ENCODE results near the gene KRTAP10-6. TPM values are rescaled to one million over a fixed set of nuclear protein-coding genes. Genes with fewer than 3 reads are reported as not detected.
"Not testable (repeated sequence)": the region's sequence is repeated elsewhere in the genome, so short reads cannot be mapped to it uniquely, and the experiment has no call there.

KRTAP10-6 gene
- total RNA-seq, 1 experiment from 2014 or later, result not detected

DNA sequence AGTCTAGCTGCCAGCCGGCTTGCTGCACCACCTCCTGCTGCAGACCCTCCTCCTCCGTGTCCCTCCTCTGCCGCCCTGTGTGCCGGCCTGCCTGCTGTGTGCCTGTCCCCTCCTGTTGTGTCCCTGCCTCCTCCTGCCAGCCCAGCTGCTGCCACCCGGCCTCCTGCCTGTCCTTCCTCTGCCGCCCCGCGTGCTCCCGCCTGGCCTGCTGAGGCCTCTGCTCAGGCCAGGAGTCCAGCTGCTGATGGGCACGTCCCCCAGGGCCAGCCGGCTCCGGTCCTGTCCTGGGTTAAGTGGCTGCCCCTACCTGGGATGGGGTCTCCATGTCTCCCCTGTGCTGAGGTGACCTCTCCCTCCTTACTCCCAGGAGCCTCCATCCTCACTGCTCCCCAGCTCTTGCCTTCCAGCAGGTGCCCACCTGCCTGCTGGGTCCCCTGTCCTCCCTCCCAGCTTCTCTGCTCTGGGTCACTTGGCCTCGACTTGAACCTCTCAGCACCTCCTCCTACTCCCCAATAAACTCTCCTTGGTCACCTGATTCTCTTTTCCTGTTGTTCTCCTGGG, 20.4 kb upstream of the KRTAP10-6 start:
- ChIA-PET POLR2A (ENCODE audit: unreplicated experiment) (no interaction called here), CTCF (no interaction called here)
- Histone ChIP-seq H3K9me3 (ENCODE audit: low read length) (0 out of 2 replicates have a peak, but pooled peaks cover 3% of the 10 kb centered on the region), H3K4me3 (ENCODE audit: low read length) (no peak overlapping the region), H3K27me3 (ENCODE audit: low read length) (no peaks in the 10 kb centered on the region), H3K4me1 (ENCODE audit: insufficient read depth, low read length) (no peaks in the 10 kb centered on the region), H3F3A (ENCODE audit: low read length, unreplicated experiment) (no peaks in the 10 kb centered on the region), H3K27ac (ENCODE audit: low read length) (no peak overlapping the region), H4K20me1 (ENCODE audit: low read length) (no peaks in the 10 kb centered on the region), H3K9me2 (replicated peaks; ENCODE audit: low read length) (no peaks in the 10 kb centered on the region), H3K4me2 (ENCODE audit: low read length) (no peak overlapping the region), H3K79me2 (ENCODE audit: low read length) (no peaks in the 10 kb centered on the region), H3K36me3 (ENCODE audit: low read depth, low read length) (no peaks in the 10 kb centered on the region), H3K9ac (ENCODE audit: low read length) (no peak overlapping the region), H2AFZ (ENCODE audit: low read length) (no peak overlapping the region)
- DNase-seq (no peak), ATAC-seq (no peak)
- no TSS peak for BruUV-seq (replicated peaks)
- intact Hi-C loops (cut with micrococcal nuclease), result no loop called here
- TF ChIP-seq EZH2 (IDR thresholded peaks at IDR 0.05; ENCODE audit: low read length, unreplicated experiment) (no peak), EZH2phosphoT487 (IDR thresholded peaks at IDR 0.05; ENCODE audit: borderline replicate concordance, low read length) (no peak)
- TF ChIP-seq, protein P1, sequence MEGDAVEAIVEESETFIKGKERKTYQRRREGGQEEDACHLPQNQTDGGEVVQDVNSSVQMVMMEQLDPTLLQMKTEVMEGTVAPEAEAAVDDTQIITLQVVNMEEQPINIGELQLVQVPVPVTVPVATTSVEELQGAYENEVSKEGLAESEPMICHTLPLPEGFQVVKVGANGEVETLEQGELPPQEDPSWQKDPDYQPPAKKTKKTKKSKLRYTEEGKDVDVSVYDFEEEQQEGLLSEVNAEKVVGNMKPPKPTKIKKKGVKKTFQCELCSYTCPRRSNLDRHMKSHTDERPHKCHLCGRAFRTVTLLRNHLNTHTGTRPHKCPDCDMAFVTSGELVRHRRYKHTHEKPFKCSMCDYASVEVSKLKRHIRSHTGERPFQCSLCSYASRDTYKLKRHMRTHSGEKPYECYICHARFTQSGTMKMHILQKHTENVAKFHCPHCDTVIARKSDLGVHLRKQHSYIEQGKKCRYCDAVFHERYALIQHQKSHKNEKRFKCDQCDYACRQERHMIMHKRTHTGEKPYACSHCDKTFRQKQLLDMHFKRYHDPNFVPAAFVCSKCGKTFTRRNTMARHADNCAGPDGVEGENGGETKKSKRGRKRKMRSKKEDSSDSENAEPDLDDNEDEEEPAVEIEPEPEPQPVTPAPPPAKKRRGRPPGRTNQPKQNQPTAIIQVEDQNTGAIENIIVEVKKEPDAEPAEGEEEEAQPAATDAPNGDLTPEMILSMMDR (conservative IDR thresholded peaks at IDR 0.05; ENCODE audit: low read depth, low read length), result no peak

DNA sequence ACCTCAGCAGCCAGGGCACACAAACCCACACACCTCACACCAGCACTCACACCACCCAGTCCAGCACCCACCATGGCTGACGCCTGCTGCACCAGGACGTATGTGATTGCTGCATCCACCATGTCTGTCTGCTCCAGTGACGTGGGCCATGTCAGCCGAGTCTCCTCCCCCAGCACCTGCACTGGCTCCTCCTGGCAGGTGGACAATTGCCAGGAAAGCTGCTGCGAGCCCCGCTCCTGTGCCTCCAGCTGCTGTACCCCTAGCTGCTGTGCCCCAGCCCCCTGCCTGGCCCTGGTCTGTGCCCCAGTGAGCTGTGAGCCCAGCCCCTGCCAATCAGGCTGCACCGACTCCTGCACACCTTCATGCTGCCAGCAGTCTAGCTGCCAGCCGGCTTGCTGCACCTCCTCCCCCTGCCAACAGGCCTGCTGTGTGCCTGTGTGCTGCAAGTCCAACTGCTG, 19.8 kb upstream of the KRTAP10-6 start, which contains the start of gene KRTAP10-8:
TSS of gene KRTAP10-8 (plus strand) at position 51 of the 458 bp plus-strand sequence. CDS start at position 73, 22 bp downstream.
- Histone ChIP-seq H3K27ac (ENCODE audit: low read length) (no peak within 1 kb of the TSS), H3K4me3 (ENCODE audit: low read length) (no peak within 1 kb of the TSS), H3K9me2 (replicated peaks; ENCODE audit: low read length) (no peaks in the 10 kb centered on the region), H3K4me1 (ENCODE audit: insufficient read depth, low read length) (no peaks in the 10 kb centered on the region), H3K9me3 (ENCODE audit: low read length) (0 out of 2 replicates have a peak, but pooled peaks cover 3% of the 10 kb centered on the region), H2AFZ (ENCODE audit: low read length) (no peak within 1 kb of the TSS), H3K36me3 (ENCODE audit: low read depth, low read length) (no peaks in the 10 kb centered on the region), H3K79me2 (ENCODE audit: low read length) (no peaks in the 10 kb centered on the region), H3F3A (ENCODE audit: low read length, unreplicated experiment) (no peaks in the 10 kb centered on the region), H3K4me2 (ENCODE audit: low read length) (no peak within 1 kb of the TSS), H4K20me1 (ENCODE audit: low read length) (no peaks in the 10 kb centered on the region), H3K9ac (ENCODE audit: low read length) (no peak within 1 kb of the TSS), H3K27me3 (ENCODE audit: low read length) (no peaks in the 10 kb centered on the region)
- DNase-seq (no peak), ATAC-seq (no peak)
- TF ChIP-seq EZH2phosphoT487 (IDR thresholded peaks at IDR 0.05; ENCODE audit: borderline replicate concordance, low read length), result no peak
- TF ChIP-seq, protein P1 (conservative IDR thresholded peaks at IDR 0.05; ENCODE audit: low read depth, low read length), result no peak
- TF ChIP-seq EZH2 (IDR thresholded peaks at IDR 0.05; ENCODE audit: low read length, unreplicated experiment), result no peak
- ChIA-PET POLR2A (ENCODE audit: unreplicated experiment) (no interaction called here), CTCF (no interaction called here)
- intact Hi-C loops (cut with micrococcal nuclease), result no loop called here
- no TSS peak for BruUV-seq (replicated peaks)

DNA sequence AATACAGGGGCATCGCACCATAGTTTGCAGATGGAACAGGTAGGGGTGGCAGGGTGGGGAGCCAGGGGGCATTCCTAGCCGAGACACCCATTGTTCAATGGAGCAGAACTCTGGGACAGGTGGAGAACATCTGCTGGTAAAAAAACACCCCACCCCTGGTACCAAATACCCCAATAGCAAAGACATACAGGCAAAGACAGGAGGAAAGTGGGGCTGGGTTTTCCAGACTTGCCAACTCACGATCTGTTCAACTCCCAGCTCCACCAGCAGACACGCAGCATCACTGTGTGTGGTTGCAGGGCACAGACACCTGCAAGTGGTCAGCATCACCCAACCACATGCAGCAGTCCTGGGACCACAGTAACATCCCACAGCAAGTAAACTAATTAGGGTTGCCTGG, 19.2 kb upstream of the KRTAP10-6 start:
- TF ChIP-seq EZH2phosphoT487 (IDR thresholded peaks at IDR 0.05; ENCODE audit: borderline replicate concordance, low read length) (no peak), EZH2 (IDR thresholded peaks at IDR 0.05; ENCODE audit: low read length, unreplicated experiment) (no peak)
- TF ChIP-seq, protein P1 (conservative IDR thresholded peaks at IDR 0.05; ENCODE audit: low read depth, low read length), result no peak
- Histone ChIP-seq H3K9me3 (ENCODE audit: low read length) (0 out of 2 replicates have a peak, but pooled peaks cover 3% of the 10 kb centered on the region), H3K36me3 (ENCODE audit: low read depth, low read length) (no peaks in the 10 kb centered on the region), H3K9ac (ENCODE audit: low read length) (no peak overlapping the region), H3K79me2 (ENCODE audit: low read length) (no peaks in the 10 kb centered on the region), H4K20me1 (ENCODE audit: low read length) (no peaks in the 10 kb centered on the region), H2AFZ (ENCODE audit: low read length) (no peak overlapping the region), H3F3A (ENCODE audit: low read length, unreplicated experiment) (no peaks in the 10 kb centered on the region), H3K9me2 (replicated peaks; ENCODE audit: low read length) (no peaks in the 10 kb centered on the region), H3K27me3 (ENCODE audit: low read length) (no peaks in the 10 kb centered on the region), H3K4me2 (ENCODE audit: low read length) (no peak overlapping the region), H3K4me1 (ENCODE audit: insufficient read depth, low read length) (no peaks in the 10 kb centered on the region), H3K27ac (ENCODE audit: low read length) (no peak overlapping the region), H3K4me3 (ENCODE audit: low read length) (no peak overlapping the region)
- CTCF ChIA-PET, result no interaction called here
- no TSS peak for BruUV-seq (replicated peaks)
- no peak for ATAC-seq
- intact Hi-C loops (cut with micrococcal nuclease), result no loop called here
- DNase-seq, result no peak
- POLR2A ChIA-PET (ENCODE audit: unreplicated experiment), result no interaction called here

DNA sequence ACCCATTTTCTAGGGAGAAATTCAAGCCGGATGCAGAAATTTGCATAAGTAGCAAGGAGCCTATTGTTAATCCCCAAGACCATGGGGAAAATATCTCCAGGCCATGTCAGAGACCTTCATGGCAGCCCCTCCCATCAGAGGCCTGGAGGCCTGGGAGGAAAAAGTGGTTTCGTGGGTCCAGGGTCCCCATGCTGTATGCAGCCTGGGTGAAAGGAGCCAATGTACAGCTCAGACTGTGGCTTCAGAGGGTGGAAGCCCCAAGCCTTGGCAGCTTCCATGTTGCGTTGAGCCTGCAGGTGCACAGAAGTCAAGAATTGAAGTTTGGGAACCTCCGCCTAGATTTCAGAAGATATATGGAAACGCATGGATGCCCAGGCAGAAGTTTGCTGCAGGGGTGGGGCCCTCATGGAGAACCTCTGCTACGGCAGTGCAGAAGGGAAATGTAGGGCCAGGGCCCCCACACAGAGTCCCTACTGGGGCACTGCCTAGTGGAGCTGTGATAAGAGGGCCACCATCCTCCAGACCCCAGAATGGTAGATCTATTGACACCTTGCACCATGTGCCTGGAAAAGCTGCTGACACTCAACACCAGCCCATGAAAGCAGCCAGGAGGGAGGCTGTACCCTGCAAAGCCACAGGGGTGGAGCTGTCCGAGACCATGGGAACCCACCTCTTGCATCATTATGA, 18.0 kb upstream of the KRTAP10-6 start:
- H3K4me3 ChIP-seq (ENCODE audit: low read length); H3K9me2 ChIP-seq (replicated peaks; ENCODE audit: low read length); H3K27ac ChIP-seq (ENCODE audit: low read length); H3K4me2 ChIP-seq (ENCODE audit: low read length); H3K79me2 ChIP-seq (ENCODE audit: low read length); H3K36me3 ChIP-seq (ENCODE audit: low read depth, low read length); POLR2A ChIA-PET (ENCODE audit: unreplicated experiment); CTCF ChIA-PET; DNase-seq; H3F3A ChIP-seq (ENCODE audit: low read length, unreplicated experiment); intact Hi-C loops (cut with micrococcal nuclease); H2AFZ ChIP-seq (ENCODE audit: low read length); ATAC-seq; H3K27me3 ChIP-seq (ENCODE audit: low read length); H3K9ac ChIP-seq (ENCODE audit: low read length); H4K20me1 ChIP-seq (ENCODE audit: low read length); BruUV-seq (replicated peaks); H3K4me1 ChIP-seq (ENCODE audit: insufficient read depth, low read length); H3K9me3 ChIP-seq (ENCODE audit: low read length): not testable (repeated sequence)

All from PC-3 (cell line).